NCI-H69 (cell line): ENCODE measurements around the gene LONP1.

Experiments used
- DNase-seq: peaks from one replicate; lab custom pipeline; 2025; lab: John Stamatoyannopoulos, UW

The LONP1 gene

GRCh38 chr19:5645409-5645808 lies 74.5 kb downstream of the LONP1 start:
- peak; percentile 93 for DNase-seq

GRCh38 chr19:5644037-5644436 lies 75.9 kb downstream of the LONP1 start:
- no peak for DNase-seq

- no peak for DNase-seq
Measured at GRCh38 chr19:5643060-5643459, 76.9 kb downstream of the LONP1 start.

GRCh38 chr19:5642204-5642603 lies 77.7 kb downstream of the LONP1 start:
- no peak for DNase-seq
